Stimulated activated CD4-positive, alpha-beta T cell treated with anti-CD3 and anti-CD28 coated beads, Interleukin-12 subunit alpha, Interleukin-12 subunit beta, amount 100 ng/mL, for 48 hours (primary cell): ENCODE measurements around the gene RERE.
"Not testable (repeated sequence)": the region's sequence is repeated elsewhere in the genome, so short reads cannot be mapped to it uniquely, and the experiment has no call there.

Experiments used
- DNase-seq, 3 donors: peaks; one replicate each; pipeline ENCODE4 v3.0.0-alpha.2; 2020; ENCODE audit warnings: low read depth in 2 of 3, low spot score in 1 of 3

RERE gene

DNA sequence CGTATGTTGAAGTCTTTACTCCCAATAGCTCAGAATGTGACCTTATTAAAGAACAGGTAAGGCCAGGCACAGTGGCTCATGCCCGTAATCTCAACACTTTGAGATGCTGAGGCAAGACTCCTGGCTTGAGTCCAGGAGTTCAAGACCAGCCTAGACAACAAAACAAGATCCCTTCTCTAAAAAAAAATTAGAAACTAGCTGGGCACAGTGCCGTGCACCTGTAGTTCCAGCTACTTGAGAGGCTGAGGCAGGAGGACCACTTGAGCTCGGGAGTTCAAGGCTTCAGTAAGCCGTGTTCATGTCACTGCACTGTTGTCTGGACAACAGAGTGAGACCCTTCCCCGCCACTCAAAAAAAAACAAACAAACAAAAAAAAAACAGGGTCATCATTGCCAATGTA, 171.3 kb downstream of the RERE start:
- DNase-seq: no peak

DNA sequence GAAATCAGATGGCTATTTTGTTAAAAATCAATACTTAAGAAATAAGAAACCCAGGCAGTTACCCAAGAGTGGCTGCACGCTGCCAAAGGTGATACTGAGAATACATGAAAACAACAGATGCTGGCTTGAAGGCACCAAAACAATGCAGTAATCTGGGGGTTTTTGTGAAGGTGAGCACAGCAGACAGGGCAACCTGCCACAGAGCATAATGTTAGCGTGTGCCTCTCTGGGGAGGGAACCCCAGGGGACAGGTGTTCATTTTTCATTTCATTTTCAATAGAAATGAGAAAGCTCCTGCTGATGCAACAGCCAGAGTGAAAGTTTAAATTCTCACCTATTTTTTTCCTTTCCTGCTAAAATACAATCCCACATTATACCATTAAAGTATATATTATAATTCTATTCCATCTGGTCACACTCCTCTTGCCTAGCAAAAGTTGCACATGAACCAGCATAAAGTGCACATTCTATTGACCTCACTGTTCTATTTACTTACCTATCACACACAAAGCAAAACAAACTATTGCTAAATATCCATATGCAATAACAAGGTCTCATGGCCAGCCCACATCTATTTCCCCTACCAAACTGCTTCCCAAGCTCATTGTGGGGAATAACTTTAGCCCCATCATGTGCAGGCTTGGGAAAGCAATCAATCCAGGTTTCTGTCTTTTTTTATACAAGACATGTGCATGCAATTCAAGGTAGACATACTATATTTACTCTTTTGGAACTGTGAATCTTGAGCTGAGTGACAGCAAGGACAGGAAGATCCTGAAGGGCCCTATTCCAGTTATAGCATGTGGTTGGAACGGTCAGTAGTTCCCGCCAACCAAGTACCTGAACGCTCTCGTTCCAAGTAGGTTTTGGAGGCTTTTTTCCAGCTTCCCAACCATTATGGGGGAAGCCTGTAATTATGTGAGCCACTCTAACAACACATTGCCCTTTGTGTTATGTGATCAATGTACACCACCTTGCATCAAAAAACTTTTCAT, 173.6 kb downstream of the RERE start:
- DNase-seq: no peak

DNA sequence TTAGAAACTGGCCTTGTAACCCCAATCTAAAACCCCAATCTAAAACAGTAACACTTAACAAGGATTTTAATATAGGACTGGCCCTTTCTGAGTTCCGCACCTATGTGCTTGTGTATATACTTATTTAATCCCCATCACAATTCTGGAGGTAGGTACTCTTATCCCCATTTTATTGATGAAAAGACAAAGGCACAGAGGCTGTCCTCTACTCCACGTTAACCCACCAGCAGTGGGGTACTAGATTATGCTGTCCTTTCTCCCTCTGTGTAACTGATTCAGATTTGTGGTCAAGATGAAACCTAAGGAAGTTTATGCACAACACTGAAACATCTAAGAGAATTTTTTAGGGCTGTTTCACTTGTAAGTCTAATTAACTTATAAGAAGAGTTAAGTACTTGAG, 175.3 kb downstream of the RERE start:
- DNase-seq: no peak

DNA sequence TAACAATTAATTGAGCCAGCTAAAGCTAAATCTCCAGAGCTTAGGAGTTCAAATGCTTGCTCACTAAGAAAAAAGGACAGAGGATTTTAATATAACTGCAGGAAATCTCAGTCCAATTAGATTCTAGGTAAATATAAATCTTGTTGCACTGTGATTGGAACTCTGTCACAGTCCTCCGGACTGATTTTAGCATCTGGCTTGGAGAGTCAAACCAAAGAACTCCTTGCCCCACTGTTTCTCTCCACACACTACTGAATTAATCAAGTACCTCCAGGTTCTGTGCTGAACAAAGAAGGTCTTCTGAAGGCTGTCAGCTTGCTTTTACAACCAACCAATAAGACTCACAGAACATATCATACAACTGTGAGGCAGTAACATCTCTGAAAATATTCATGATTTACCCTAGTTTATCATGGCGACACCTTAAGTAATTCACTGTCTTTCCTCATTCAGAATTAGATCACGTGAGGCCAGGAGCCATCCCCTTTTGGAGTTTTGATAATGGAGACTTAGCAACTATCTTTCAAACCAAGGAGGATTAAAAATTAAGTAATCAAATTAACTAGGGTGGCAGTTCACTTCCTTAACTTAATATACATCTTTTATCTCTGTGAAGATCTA, 176.0 kb downstream of the RERE start:
- DNase-seq: no peak

DNA sequence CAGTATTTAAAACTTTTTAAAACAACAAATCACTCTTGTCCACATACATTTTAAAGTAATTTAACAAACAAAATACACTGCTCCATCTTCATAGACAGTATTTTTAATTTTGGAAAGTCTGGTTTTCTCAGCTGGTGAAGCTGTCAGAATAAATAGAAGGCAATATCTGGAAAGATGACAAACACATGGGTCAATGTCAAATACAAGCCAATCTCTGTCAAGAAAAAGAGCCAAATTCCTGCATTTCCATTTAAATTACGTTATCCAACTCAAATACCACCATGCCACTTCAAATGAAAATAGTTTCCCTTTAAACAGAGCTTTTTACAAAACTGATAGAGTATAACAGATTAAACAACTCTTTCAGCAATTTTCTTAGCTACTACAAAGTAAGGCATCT, 176.5 kb downstream of the RERE start:
- DNase-seq: no peak

DNA sequence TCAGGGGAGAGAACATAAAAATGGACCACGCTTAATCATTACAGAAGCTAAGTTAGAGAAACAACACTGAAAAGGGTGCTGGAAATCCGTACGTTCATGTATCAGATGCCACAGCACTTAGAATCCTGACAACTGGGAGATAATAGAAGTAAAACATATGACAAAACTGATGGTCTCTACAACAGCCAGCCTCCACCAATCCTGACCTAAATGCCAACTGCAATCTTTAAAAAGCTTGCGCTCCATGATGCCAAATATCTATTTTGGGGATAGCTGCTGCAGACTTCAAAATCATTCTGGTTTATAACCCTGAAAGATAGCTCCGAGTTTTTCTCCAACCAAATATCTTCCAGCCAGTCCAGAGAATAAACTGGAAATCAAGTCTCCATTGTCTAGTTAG, 178.3 kb downstream of the RERE start:
- no peak for DNase-seq

DNA sequence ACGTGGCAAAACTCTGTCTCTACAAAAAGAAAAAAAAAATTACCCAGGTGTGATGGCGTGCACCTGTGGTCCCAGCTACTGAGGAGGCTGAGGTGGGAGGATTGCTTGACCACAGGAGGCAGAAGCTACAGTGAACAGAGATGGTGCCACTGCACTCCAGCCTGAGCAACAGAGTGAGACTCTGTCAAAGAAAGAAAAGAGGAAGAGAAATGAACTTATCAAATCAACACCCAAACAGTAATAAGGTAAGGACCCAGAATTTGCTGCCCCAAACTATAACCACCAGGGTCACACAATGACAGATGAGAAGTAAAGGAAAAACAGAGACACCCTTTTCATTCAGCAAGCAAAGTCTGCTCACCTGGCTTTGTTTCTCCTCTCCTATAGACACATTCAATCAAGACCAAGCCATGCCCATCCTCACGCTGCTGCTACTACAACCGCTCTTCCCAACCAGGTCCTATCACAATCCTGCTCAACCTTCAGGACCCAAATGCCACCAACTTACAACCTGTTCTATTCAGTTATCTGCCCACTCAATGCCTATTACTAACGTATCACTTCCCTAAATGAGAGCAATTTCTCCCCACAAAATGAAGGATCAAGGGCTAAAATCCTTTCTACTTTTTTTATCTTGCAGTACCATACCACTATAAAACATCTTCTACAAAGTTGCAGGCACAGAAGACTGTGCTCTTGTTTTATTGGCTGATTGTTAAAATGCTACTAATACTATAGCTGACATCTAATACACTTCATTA, 183.5 kb downstream of the RERE start:
- DNase-seq: no peak

DNA sequence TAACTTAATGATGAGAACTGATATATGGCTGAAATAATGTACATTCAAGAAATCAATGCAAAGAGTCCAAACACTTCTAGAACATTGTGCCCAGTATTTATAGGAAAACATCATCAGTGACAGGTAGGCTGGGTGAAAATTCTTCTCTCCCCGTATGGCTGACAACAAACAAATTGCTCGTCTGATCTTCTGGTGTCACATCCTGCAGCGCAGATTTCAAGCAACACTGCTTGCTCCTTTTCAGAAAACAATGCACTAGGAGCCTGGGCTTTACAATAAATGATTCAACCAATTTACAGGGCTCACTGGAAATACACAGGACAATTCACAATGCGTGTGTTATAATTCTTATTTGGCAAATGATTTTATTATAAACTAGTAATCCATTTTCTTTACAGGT, 185.3 kb downstream of the RERE start:
- DNase-seq: no peak

DNA sequence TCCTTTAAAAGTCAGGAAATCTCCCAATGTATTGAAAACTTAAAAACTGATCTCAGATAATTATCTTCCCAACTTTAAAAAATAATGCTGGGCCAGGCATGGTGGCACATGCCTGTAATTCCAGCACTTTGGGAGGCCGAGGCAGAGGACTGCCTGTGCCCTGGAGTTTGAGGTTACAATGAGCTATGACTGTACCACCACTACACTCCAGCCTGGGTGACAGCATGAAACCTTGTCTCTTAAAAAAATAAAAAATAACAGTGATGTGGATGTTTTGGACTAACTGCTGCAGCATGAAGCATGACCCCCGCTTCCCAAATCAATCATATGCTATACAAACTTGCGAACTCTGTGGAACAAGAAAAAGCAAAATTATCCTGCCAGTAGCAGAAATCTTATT, 186.3 kb downstream of the RERE start:
- DNase-seq: no peak

DNA sequence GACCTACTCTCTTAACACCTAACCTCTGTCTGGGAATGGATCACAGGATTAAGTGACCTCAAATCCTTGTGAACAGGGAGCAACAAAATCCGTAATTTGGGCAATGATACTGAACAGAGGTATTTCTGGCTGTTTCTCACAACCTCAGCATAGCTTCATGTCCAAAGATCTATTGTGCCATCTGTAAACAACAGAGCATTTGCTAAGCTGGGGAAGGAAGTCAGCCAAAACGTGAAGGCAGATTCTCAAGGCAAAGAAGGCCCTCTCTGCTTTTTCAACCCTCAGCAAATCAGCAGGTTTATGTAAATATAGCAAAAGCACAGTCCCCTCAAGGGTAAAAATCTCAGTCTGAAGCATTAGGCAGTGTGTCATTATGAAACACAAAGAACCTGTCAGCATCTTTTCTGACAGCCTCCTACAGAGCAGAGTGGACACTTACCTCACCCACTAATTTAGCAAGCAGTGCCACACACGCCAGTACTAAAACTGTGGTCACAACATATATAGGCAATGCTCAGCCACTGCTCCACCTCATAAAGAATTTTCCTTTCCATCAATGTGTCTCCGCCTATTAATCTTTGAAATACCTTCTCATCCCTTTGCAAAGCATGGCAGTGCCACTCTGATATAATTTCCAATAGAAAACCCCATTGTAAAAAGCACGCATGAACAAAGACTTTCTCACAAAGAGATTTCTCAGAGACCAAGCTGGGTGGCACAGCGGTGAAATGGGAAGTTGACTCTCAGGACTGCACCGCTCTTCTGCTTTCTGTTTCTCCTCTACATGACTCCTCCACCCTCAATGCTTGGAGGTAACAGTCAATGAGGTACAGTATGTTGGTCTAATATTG, 188.0 kb downstream of the RERE start:
- DNase-seq: no peak

DNA sequence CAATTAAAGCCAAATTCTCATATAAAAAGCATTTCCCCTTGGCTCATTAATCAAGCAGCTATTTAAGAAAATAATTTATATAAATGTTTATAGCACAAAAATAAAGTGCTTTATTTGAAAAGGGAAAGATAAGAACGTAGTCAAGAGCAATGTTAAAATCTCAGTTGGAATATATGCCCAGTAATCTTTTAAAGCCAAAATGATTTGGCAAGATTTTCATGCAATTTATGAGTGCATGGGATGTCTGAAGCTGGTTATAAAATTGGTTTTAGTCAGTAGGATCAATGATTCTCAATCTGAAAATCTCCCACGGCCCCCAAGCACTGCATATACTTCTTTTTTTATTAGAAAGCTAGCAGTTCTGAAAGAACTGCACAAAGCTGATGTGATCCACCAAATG, 188.8 kb downstream of the RERE start:
- DNase-seq: no peak

DNA sequence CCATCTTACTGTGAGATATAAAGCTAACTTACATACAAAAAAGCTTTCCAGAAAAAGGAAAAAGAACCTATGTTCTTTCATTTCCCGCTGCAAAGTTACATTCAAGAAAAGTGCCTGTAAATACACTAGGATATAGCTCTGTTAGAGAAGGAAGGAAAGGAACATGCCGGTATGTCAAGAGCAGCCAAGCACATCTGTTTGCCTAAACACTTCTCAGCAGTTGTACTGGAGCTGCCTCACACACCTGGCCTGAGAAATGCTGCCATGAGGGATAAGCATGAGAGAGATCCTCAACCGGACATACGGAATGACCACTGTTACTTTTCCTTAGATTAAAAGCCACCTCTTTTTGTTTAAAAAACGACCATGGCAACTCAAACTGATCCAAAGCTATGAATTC, 189.7 kb downstream of the RERE start:
- DNase-seq: no peak

DNA sequence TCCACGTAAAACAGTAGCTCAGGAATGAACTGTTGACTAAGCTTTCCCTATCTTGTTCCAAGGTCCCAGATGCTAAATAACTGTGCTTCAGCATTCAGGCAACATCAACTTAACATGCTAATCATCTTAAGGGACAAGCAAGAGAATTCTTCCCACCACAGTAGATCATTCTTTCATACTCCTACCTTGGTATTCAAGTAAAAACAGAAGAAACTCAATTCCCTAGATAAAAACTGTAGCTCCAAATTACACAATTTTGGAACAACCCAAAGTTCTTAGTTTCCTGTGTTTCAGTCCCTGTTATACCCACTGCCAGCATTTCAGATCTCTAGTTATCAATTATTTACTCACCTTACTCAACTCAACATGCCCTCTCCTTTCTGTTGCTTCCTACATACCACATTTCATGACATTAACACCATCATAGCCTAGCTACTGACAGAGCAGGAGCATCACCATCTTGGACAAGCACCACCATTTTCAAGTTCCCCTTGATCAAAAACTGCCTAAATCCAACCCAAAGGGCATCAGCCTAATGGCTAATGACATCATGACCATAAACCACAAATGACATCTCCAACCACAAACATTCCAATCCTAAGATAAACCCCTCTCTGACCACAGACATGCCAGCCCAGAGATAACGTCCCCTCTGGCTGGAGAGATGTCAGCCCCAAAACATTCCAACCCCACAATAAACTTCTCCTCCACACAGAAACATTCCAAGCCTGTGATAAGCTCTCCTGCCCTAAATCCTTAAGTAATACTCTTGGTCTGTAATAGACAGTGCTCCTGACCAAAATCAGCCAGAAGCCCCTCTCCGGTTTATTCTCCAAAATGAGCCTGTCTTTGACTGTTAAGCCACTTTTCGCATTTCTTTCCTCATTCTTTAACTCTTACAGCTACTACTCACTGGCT, 191.2 kb downstream of the RERE start:
- no peak for DNase-seq

DNA sequence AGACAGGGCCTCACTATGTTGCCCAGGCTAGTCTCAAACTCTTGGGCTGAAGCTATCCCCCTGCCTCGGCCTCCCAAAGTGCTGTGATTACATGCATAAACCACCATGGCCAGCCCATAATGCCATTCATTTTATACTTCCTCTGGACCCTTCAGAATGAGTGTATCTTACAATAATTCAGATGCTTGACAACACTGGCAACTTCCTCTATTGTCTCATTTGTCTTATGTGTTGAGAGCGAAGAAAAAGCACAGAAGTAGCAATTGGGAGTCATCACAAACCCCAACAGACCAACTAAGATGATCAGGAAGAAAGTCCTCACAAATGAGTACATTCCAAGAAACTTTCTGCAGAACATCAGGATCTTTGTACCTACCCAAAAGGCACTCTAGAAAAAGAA, 191.9 kb downstream of the RERE start:
- DNase-seq: no peak

DNA sequence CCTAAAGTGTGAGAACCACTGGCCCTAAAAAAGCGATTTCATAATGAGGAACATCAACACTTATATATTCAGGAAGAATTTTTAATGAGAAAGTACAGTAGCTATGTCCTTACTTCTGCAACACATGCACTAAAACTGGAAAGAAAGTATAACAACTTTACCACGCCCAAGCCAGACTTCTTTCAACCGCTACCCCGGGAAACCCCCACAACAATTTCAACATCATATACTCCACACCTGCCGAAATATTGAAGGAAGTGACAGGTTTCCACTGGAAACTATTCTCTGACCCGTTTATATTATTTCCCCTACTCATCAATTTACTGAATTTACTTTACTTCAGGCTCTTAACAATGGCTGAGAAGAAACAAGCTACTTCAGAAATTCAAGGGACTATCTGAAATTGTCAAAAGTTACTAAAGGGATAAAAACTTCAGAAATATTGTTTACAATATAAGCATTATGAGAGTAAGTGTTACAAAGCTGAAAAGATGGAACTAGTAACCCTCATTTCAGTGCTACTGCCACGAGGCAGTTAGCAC, 193.7 kb downstream of the RERE start:
- not testable (repeated sequence) for DNase-seq

DNA sequence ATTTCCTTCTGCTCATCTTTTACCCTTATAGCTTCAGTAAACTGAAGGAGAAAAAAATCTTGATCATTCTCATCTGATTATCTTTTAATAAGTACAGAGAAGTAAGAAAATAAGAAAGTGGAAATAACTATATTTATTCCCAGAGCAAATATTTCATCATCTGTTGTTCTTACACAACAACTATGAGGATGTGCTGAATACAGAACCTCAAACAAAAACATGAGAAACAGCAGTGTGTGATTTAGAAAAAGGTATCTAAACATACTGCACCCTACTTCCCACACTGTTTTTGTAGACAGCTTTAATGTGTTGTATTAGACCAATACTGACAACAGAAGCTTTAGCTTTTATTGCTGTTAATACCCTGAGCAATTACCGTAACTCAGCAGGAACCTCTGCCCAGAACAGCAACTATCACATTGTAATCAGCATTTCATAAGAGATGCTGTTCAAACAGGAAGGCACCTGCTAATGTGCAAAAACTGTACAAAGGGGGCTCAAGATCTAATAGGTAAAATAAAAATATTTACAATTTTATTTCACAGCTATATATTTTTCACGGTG, 195.6 kb downstream of the RERE start:
- not testable (repeated sequence) for DNase-seq

DNA sequence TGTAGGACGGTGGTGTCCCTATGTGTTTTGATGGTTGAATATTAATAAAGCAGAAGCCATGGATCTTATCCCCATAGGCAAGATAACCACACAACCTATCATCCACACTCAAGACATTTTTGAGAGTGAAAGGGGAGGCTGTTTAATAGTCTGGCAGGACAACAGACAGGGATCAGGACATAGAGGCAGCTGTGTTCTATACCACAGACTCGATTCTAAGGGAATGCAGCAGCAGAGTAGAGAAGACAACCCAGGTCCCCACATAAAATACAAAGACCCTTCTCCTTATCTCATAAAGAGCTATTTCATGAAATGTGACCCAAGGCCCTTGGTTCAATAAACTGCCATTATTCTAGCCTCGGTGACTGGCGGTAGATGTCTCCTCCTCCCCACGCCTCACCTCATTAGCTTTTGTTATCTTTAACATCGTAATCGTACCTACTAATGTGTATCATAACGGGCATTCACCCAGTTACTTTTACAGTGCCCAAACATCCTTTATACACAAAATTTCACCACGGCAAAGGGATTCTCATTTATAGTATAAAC, 196.3 kb downstream of the RERE start:
- not testable (repeated sequence) for DNase-seq

DNA sequence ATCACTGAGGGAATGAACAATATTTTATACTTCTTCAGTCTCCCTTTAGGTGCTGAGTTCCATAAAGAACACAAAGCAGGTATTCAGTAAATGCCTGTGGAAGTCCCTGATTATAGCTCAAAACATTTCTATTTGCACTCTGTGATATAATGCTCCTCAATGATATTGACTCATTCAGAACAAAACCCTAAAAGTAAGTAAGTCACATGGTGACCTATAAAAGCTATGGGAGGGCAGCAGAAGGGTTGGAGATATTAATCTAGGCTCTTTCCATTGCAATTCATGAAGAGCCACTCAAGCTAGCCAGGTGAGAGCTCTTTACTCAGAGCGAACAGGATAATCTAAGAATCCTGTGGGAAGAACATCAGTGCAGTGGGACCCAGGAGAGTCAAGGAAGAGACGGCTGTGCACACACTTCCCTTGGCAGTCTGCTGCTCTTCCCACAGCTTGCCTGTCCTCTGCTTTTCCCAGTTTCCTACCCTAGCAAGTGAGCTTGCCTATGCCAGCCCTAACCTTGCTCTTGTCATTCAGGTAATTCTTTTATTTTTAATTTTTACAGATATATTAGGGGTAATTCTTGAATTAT, 197.4 kb downstream of the RERE start:
- not testable (repeated sequence) for DNase-seq

DNA sequence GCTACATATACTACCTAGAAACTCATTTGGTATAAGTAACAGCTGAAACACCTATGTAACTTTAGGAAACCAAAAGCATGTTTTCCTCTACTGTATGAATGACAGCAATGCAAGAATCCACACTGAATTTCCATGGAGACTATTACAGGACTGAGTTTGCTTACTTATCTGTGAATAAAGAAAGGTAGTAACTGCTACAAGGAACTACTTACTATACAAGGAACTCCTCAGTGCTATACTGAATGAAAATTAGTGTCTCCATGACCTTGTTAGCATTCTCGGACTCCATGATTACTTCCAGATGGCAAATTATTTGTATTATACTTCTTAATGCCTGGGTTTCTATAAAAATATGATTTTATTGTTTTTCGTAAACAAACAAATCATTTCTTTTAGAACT, 198.0 kb downstream of the RERE start:
- DNase-seq: not testable (repeated sequence)
